OCI-LY3 (cell line): Measurements from ENCODE around the gene TAPT1.

Source experiments
- EZH2phosphoT487 ChIP-seq: fragments of 200-600 bp; shearing (Covaris generic); IDR thresholded peaks from 2 replicates; pipeline ENCODE4 v1.6.1; 2018; ENCODE audit warnings: antibody characterized with exemption, mixed run types, low read depth
- TF ChIP-seq, protein P1 (sequence below): fragments of 200-600, 300-600 bp; sonication (generic); IDR thresholded peaks from 2 replicates; pipeline ENCODE4 v1.5.1; 2014; ENCODE audit warnings: antibody characterized with exemption, low read length, low read depth

DNA sequence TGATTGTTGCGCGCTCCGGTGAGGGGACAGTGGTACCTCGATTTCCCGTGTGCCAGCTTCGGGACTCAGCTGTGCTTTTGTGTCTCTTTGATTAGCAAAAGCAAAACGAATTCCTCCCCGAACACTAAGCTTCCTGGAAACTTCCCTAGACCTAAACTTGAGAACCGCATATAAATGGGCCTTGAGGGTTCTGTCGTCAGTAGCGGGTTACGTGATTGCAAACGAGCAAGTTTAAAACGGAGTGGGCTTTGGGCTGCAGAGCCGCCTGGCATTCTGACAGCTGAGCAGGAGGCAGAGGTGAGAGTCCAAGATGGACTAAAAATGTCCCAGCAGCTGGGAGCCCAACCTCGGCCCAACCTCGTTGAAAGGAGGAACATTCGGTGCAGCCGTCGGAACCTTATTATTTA lies 1.2 kb upstream of the TAPT1 start:
- TF ChIP-seq, protein P1, sequence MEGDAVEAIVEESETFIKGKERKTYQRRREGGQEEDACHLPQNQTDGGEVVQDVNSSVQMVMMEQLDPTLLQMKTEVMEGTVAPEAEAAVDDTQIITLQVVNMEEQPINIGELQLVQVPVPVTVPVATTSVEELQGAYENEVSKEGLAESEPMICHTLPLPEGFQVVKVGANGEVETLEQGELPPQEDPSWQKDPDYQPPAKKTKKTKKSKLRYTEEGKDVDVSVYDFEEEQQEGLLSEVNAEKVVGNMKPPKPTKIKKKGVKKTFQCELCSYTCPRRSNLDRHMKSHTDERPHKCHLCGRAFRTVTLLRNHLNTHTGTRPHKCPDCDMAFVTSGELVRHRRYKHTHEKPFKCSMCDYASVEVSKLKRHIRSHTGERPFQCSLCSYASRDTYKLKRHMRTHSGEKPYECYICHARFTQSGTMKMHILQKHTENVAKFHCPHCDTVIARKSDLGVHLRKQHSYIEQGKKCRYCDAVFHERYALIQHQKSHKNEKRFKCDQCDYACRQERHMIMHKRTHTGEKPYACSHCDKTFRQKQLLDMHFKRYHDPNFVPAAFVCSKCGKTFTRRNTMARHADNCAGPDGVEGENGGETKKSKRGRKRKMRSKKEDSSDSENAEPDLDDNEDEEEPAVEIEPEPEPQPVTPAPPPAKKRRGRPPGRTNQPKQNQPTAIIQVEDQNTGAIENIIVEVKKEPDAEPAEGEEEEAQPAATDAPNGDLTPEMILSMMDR: no peak
- TF ChIP-seq EZH2phosphoT487: no peak
